Measurements from ENCODE around the gene ANKS3. TPM values are rescaled to one million over a fixed set of nuclear protein-coding genes. Genes with fewer than 3 reads are reported as not detected.
A peak's percentile ranks its signal among the peaks of the same experiment; 100 is the strongest.

Gene ANKS3
- total and polyA plus RNA-seq, 2 of the 8 experiments (the other 6 are each of a cell fraction or from before 2014, with no cell fraction given): 15.5 to 23.9 TPM

DNA sequence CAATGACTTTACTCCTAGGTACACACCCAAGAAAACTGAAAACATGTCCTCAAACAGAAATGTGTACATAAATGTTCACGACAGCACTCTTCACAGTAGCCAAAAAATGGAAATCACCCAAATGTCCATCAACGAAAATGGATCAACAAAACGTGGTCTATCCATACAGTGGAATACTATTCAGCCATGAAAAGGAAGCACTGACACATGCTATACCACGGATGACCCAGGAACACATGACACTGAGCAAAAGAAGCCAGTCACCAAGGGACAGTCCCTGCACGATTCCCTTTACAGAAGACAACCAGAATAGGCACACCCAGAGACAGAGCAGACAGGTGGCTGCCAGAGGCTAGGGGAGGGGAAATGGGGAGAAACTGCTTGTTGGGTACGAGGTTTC, 21.6 kb upstream of the ANKS3 start:
- no peak overlapping the region for H3K9ac ChIP-seq (replicated peaks in 1 of 4; ENCODE audit: extremely low read depth in 1 of 4, low read depth in 3 of 4, low read length in 3 of 4)
- no peak overlapping the region for H3K4me3 ChIP-seq (ENCODE audit: extremely low read depth in 1 of 4, insufficient read depth in 2 of 4, low read depth in 3 of 4, low read length in 4 of 4)
- H2AK5ac ChIP-seq (ENCODE audit: low read depth, low read length): no peak overlapping the region
- H2BK12ac ChIP-seq (ENCODE audit: low read depth, low read length): no peak overlapping the region
- no peak overlapping the region for H3K18ac ChIP-seq (ENCODE audit: extremely low read depth, low read length)
- H3K56ac ChIP-seq (replicated peaks; ENCODE audit: insufficient read length, low read depth, low read length): no peak overlapping the region
- no peak overlapping the region for H4K91ac ChIP-seq (replicated peaks; ENCODE audit: insufficient read length, low read length)
- H2BK5ac ChIP-seq (ENCODE audit: low read depth, low read length): no peak overlapping the region
- H3K79me1 ChIP-seq (ENCODE audit: low read depth, low read length): no peaks in the 10 kb centered on the region; the same call in none of the 2 replicates
- ChIA-PET CTCF (ENCODE audit: partially characterized antibody) (no interaction called here), POLR2A (ENCODE audit: partially characterized antibody) (interaction anchor here (0.7 to 1.4 kb wide), 2 partner anchors 11 kb away, joined by 3 read pairs; partner anchors contain the start of gene ZNF500)
- DNase-seq (ENCODE audit: low read depth in 1 of 2, low spot score in 2 of 2) (no peak), FAIRE-seq (no peak)
- H2AFZ ChIP-seq (ENCODE audit: low read length): no peak overlapping the region
- H3K27ac ChIP-seq (ENCODE audit: low read depth, low read length): no peak overlapping the region
- H2BK120ac ChIP-seq (replicated peaks; ENCODE audit: low read depth, low read length): no peak overlapping the region
- H4K5ac ChIP-seq (ENCODE audit: insufficient read length, low read depth, low read length): no peak overlapping the region
- H3K4ac ChIP-seq (replicated peaks; ENCODE audit: insufficient read length, low read depth, low read length): no peak overlapping the region
- no peaks in the 10 kb centered on the region for H3K4me1 ChIP-seq (replicated peaks in 1 of 4; ENCODE audit: control insufficient read depth in 3 of 4, insufficient read depth in 4 of 4, low read length in 3 of 4)
- H3K4me2 ChIP-seq (ENCODE audit: insufficient read depth in 1 of 2, low read depth in 2 of 2, low read length in 2 of 2): no peak overlapping the region
- no peaks in the 10 kb centered on the region for H3K27me3 ChIP-seq (replicated peaks in 1 of 4; ENCODE audit: control insufficient read depth in 3 of 4, extremely low read depth in 1 of 4, insufficient read depth in 3 of 4, low read length in 3 of 4)
- H3K14ac ChIP-seq (ENCODE audit: insufficient read length): no peak overlapping the region
- H3K23me2 ChIP-seq (ENCODE audit: low read depth, low read length): no peaks in the 10 kb centered on the region
- no peak overlapping the region for H2BK20ac ChIP-seq (ENCODE audit: low read length)
- H2BK15ac ChIP-seq (ENCODE audit: low read length): no peak overlapping the region
- 92% methylated on average over 6 of the region's 6 CpGs; no CpG with 5 or more reads in 1 of the 2 experiments for WGBS, 2 experiments (ENCODE audit: extremely low coverage in 1 of 2, insufficient coverage in 1 of 2, insufficient read length in 1 of 2, insufficient replicate concordance in 2 of 2, low coverage in 1 of 2, low lambda C conversion rate in 2 of 2, missing lambda C conversion rate in 1 of 2)
- H4K8ac ChIP-seq (ENCODE audit: extremely low read depth, insufficient read depth, low read length): no peak overlapping the region
- H3K79me2 ChIP-seq (ENCODE audit: control insufficient read depth in 1 of 2, insufficient read depth in 2 of 2, low read length in 2 of 2): no peaks in the 10 kb centered on the region
- peaks cover 3 to 9% of the 10 kb centered on the region in 2 experiments for H4K20me1 ChIP-seq (replicated peaks in 1 of 2; ENCODE audit: control insufficient read depth in 1 of 2, insufficient read depth in 2 of 2, low read length in 2 of 2)
- H3K23ac ChIP-seq (ENCODE audit: insufficient read length): no peak overlapping the region
- H3K9me3 ChIP-seq (ENCODE audit: insufficient read depth in 2 of 2, low read depth in 1 of 2, low read length in 1 of 2): peaks cover 0 to 5% of the 10 kb centered on the region in 2 experiments; a peak in 1 of 4 replicates
- peaks cover 14 to 53% (median 36%) of the 10 kb centered on the region in 4 experiments; a peak in 7 of 8 replicates for H3K36me3 ChIP-seq (ENCODE audit: control insufficient read depth in 2 of 4, insufficient read depth in 4 of 4, low read length in 3 of 4)
- TF ChIP-seq RXRA (IDR thresholded peaks at IDR 0.05; ENCODE audit: insufficient read depth, low read depth, low read length) (no peak), POLR2A (IDR thresholded peaks at IDR 0.05; ENCODE audit: control extremely low read depth in 1 of 2, low read depth in 2 of 2, low read length in 2 of 2) (no peak), GTF2F1 (IDR thresholded peaks at IDR 0.05; ENCODE audit: borderline replicate concordance, low read depth, low read length) (no peak), TAF7 (optimal IDR thresholded peaks at IDR 0.05; ENCODE audit: borderline replicate concordance, low read depth, low read length) (no peak), KDM1A (IDR thresholded peaks at IDR 0.05; ENCODE audit: borderline replicate concordance, low read length) (peak; percentile 42; the same call in 1 of the 2 replicates)
- TF ChIP-seq, protein P1, sequence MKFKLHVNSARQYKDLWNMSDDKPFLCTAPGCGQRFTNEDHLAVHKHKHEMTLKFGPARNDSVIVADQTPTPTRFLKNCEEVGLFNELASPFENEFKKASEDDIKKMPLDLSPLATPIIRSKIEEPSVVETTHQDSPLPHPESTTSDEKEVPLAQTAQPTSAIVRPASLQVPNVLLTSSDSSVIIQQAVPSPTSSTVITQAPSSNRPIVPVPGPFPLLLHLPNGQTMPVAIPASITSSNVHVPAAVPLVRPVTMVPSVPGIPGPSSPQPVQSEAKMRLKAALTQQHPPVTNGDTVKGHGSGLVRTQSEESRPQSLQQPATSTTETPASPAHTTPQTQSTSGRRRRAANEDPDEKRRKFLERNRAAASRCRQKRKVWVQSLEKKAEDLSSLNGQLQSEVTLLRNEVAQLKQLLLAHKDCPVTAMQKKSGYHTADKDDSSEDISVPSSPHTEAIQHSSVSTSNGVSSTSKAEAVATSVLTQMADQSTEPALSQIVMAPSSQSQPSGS (IDR thresholded peaks at IDR 0.05; ENCODE audit: low read length): no peak

Data from H1 (cell line).